Esophagus muscularis mucosa (tissue), 3 donors: ENCODE measurements around the gene GSG1L.

Experiments used
- CTCF ChIP-seq, 3 experiments: fragments of 200-600 bp in 2 of 3; fragments of 450-650 bp in 1 of 3; sonication (generic) in 2 of 3; IDR thresholded peaks; one replicate each; pipeline ENCODE4 v1.5.1; 2017 to 2019; ENCODE audit warnings: antibody characterized with exemption in 3 of 3, mild to moderate bottlenecking in 2 of 3, moderate library complexity in 1 of 3
- POLR2A ChIP-seq: fragments of 450-650 bp; IDR thresholded peaks from one replicate; pipeline ENCODE4 v1.6.1; 2017; ENCODE audit warnings: antibody characterized with exemption, moderate library complexity, mild to moderate bottlenecking, low read depth

GRCh38 chr16:27805828-27806351, 257.6 kb downstream of the GSG1L start:
- TF ChIP-seq CTCF (IDR thresholded peaks at IDR 0.05) (no peak), POLR2A (no peak)
